Osteocyte (in vitro differentiated cells): Measurements from ENCODE around the gene CYB561. TPM values are rescaled to one million over a fixed set of nuclear protein-coding genes. Genes with fewer than 3 reads are reported as not detected.

Experiments used
- DNase-seq: peaks from one replicate; pipeline ENCODE4 v3.0.0; 2021; ENCODE audit warnings: mixed read lengths; ENCODE audit not compliant: unreplicated experiment; ENCODE audit errors: extremely low spot score
- H3K27ac Mint-ChIP-seq: one replicate; pipeline ENCODE4 v1.8.0; 2021; ENCODE audit warnings: mild to moderate bottlenecking, mixed read lengths; ENCODE audit not compliant: unreplicated experiment
- H3K27me3 Mint-ChIP-seq: one replicate; pipeline ENCODE4 v1.8.0; 2021; ENCODE audit warnings: mixed read lengths; ENCODE audit not compliant: unreplicated experiment
- H3K36me3 Mint-ChIP-seq: one replicate; pipeline ENCODE4 v1.8.0; 2021; ENCODE audit warnings: mixed read lengths; ENCODE audit not compliant: unreplicated experiment
- H3K4me1 Mint-ChIP-seq: one replicate; pipeline ENCODE4 v1.8.0; 2021; ENCODE audit warnings: mixed read lengths; ENCODE audit not compliant: unreplicated experiment
- H3K4me3 Mint-ChIP-seq: one replicate; pipeline ENCODE4 v1.8.0; 2021; ENCODE audit warnings: mild to moderate bottlenecking, moderate library complexity, mixed read lengths; ENCODE audit not compliant: unreplicated experiment
- H3K9me3 Mint-ChIP-seq: one replicate; pipeline ENCODE4 v1.8.0; 2021; ENCODE audit warnings: mixed read lengths; ENCODE audit not compliant: unreplicated experiment
- total RNA-seq: library from RNA; stranded (reverse); gene quantifications from 2 replicates; pipeline ENCODE4 v1.2.1, GENCODE V29; 2021
- TF ChIP-seq, protein P1 (sequence below): fragments of 200-600 bp; sonication (generic); IDR thresholded peaks from 2 replicates; pipeline ENCODE4 v1.5.0; 2021; ENCODE audit warnings: antibody characterized with exemption, mild to moderate bottlenecking, moderate library complexity

Gene CYB561
- total RNA-seq, 1 donor from 2014 or later = 5.7 TPM

DNA sequence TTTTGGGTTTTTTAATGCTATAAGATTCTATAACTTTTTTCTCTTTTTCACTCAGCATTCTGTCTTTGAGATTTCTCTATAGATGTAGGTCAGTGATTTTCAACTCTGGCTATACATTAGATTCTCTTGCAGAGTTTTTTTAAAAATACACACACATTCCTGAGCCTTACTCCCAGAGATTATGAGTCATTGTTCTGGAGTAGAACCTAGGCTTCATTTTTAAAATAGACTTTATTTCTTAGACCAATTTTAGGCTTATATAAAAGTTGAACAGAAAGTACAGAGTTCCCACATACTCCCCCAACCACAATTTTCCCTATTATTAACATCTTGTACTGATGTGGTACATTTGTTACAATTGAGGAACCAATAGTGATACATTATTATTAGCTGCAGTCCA is 63.3 kb downstream of the CYB561 start:
- H3K4me3 Mint-ChIP-seq = no peak overlapping the region
- TF ChIP-seq, protein P1, sequence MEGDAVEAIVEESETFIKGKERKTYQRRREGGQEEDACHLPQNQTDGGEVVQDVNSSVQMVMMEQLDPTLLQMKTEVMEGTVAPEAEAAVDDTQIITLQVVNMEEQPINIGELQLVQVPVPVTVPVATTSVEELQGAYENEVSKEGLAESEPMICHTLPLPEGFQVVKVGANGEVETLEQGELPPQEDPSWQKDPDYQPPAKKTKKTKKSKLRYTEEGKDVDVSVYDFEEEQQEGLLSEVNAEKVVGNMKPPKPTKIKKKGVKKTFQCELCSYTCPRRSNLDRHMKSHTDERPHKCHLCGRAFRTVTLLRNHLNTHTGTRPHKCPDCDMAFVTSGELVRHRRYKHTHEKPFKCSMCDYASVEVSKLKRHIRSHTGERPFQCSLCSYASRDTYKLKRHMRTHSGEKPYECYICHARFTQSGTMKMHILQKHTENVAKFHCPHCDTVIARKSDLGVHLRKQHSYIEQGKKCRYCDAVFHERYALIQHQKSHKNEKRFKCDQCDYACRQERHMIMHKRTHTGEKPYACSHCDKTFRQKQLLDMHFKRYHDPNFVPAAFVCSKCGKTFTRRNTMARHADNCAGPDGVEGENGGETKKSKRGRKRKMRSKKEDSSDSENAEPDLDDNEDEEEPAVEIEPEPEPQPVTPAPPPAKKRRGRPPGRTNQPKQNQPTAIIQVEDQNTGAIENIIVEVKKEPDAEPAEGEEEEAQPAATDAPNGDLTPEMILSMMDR = no peak
- H3K27me3 Mint-ChIP-seq = no peaks in the 10 kb centered on the region
- H3K4me1 Mint-ChIP-seq = peaks cover 34% of the 10 kb centered on the region
- peaks cover 11% of the 10 kb centered on the region for H3K36me3 Mint-ChIP-seq
- H3K9me3 Mint-ChIP-seq = no peaks in the 10 kb centered on the region
- H3K27ac Mint-ChIP-seq = no peak overlapping the region
- no peak for DNase-seq

Other genes with a start within 250 kb of the CYB561 start
- 0.91 and 1.1 TPM in 2 replicates for gene ACE, start 30.8 kb upstream of the CYB561 start, total RNA-seq
- not detected in 2 replicates for gene KCNH6, start 77.1 kb upstream of the CYB561 start, total RNA-seq
- 93.9 and 97.4 TPM in 2 replicates for gene DCAF7, start 104.2 kb upstream of the CYB561 start, total RNA-seq
- gene TACO1, start 154.6 kb upstream of the CYB561 start, total RNA-seq = 20.9 and 23.8 TPM in 2 replicates
- 41.0 and 41.7 TPM in 2 replicates for gene MAP3K3, start 176.1 kb upstream of the CYB561 start, total RNA-seq